Gastroesophageal sphincter (tissue), 4 donors: ENCODE results near the gene FBXO47. TPM values are rescaled to one million over a fixed set of nuclear protein-coding genes. Genes with fewer than 3 reads are reported as not detected.

Experiments used
- ATAC-seq: fragments of 150-250 bp; one replicate; pipeline ENCODE4 v1.9.1; 2016; ENCODE audit warnings: mild to moderate bottlenecking, moderate library complexity
- H3K27ac ChIP-seq, 4 donors: fragments of 200-600 bp; sonication (generic) in 3 of 4; 1 replicate in 3 of 4; 2 replicates in 1 of 4; pipeline ENCODE4 v1.5.1; 2016 to 2019
- H3K27me3 ChIP-seq: fragments of 200-600 bp; sonication (generic); one replicate; pipeline ENCODE4 v1.5.1; 2019
- H3K36me3 ChIP-seq, 2 donors: fragments of 200-600 bp; sonication (generic); one replicate each; pipeline ENCODE4 v1.5.1; 2019; ENCODE audit warnings: control low read depth in 1 of 2
- H3K4me1 ChIP-seq, 3 donors: fragments of 200-600 bp; sonication (generic); 1 replicate in 2 of 3; 2 replicates in 1 of 3; pipeline ENCODE4 v1.5.1; 2016 to 2019; ENCODE audit warnings: control low read depth in 2 of 3
- H3K4me3 ChIP-seq, 2 donors: fragments of 200-600 bp; sonication (generic); one replicate each; pipeline ENCODE4 v1.5.1; 2019; ENCODE audit warnings: mild to moderate bottlenecking in 1 of 2, moderate library complexity in 1 of 2
- H3K9me3 ChIP-seq, 3 donors: fragments of 200-600 bp; sonication (generic); one replicate each; pipeline ENCODE4 v1.5.1; 2017 to 2019; ENCODE audit warnings: control low read depth in 2 of 3
- CTCF ChIP-seq, 4 experiments: fragments of 200-600 bp in 2 of 4; fragments of 450-650 bp in 2 of 4; sonication (generic) in 1 of 4; IDR thresholded peaks; one replicate each; pipeline ENCODE4 v1.5.1; 2017 to 2019; ENCODE audit warnings: antibody characterized with exemption in 4 of 4, mild to moderate bottlenecking in 2 of 4, moderate library complexity in 2 of 4
- EP300 ChIP-seq: sonication (generic); formaldehyde crosslinking; IDR thresholded peaks from one replicate; pipeline ENCODE4 v1.6.1; 2017; ENCODE audit warnings: antibody characterized with exemption, mild to moderate bottlenecking
- POLR2A ChIP-seq, 2 donors: fragments of 450-650 bp; IDR thresholded peaks; one replicate each; pipeline ENCODE4 v1.6.1; 2017; ENCODE audit warnings: antibody characterized with exemption in 2 of 2, mild to moderate bottlenecking in 2 of 2, moderate library complexity in 1 of 2
- POLR2AphosphoS5 ChIP-seq: sonication (generic); formaldehyde crosslinking; IDR thresholded peaks from one replicate; pipeline ENCODE4 v1.6.1; 2017; ENCODE audit warnings: antibody characterized with exemption
- WGBS, 2 donors: methylation state at CpG; one replicate each; pipeline ENCODE4 v1.1.5; 2018; ENCODE audit warnings: low coverage in 1 of 2; 5-methylcytosine and 5-hydroxymethylcytosine counted together
- total RNA-seq, 4 donors: library from RNA; depleted of rRNA; stranded (reverse); fragments of >200 nt; gene quantifications; one replicate each; pipeline ENCODE4 v1.1.0, GENCODE V29; 2016

Gene FBXO47
- total RNA-seq = under 1 TPM in 1 of 4 donors, not detected in 3; 0.25 TPM

DNA sequence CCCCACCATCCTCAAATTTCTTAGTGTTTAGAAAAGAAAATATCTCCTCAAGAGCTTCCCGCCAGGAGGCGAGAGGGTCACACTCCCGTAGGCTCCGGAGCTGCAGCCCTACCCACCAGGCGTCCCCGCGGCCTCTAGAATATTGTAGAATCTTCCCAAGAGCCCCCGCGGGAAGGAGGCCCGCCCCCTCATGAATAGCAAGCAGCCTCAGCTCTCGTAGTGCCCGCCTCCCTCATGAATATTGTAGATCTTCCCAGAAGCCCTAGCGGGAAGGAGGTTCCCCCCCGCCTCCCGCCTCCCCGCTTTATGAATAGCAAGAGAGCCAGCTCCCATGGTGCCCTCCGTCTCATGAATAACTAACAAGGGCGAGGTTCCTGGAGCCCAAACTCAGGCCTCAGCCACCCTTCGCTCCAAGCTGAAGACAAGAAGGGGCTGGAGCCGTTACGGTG, at the start of gene FBXO47:
Gene FBXO47, minus strand, starts transcription at position 114 of the 449 bp plus-strand sequence. CDS start 4,378 bp downstream, outside the sequence.
- peak; percentile 96 for ATAC-seq
- no peaks in the 10 kb centered on the region for H3K36me3 ChIP-seq
- H3K4me3 ChIP-seq = peak within 1 kb of the TSS; percentile 9 to 42
- peak within 1 kb of the TSS; percentile 9 to 83 (median 76) for H3K27ac ChIP-seq
- peaks cover 0 to 11% (median 0%) of the 10 kb centered on the region in 3 donors for H3K4me1 ChIP-seq
- 26 to 34% methylated on average over 3 to 7 of the region's 21 CpGs for WGBS, 2 donors
- TF ChIP-seq CTCF (IDR thresholded peaks at IDR 0.05) (peak in 3 of 4 experiments; percentile 33 to 41 (median 38)), EP300 (no peak), POLR2AphosphoS5 (peak; percentile 24), POLR2A (IDR thresholded peaks at IDR 0.05) (peak in 1 of 2 donors; percentile 41)
- no peaks in the 10 kb centered on the region for H3K9me3 ChIP-seq
- no peaks in the 10 kb centered on the region for H3K27me3 ChIP-seq

GRCh38 chr17:39016193-39017153, 49.3 kb upstream of the FBXO47 start:
- 58 to 64% methylated on average over 2 to 6 of the region's 9 CpGs for WGBS, 2 donors
- Histone ChIP-seq H3K4me1 (peaks cover 0 to 14% (median 0%) of the 10 kb centered on the region in 3 donors), H3K9me3 (no peaks in the 10 kb centered on the region), H3K27ac (no peak overlapping the region), H3K27me3 (no peaks in the 10 kb centered on the region), H3K4me3 (no peak overlapping the region), H3K36me3 (no peaks in the 10 kb centered on the region)
- TF ChIP-seq POLR2A (IDR thresholded peaks at IDR 0.05) (no peak), CTCF (IDR thresholded peaks at IDR 0.05) (no peak), POLR2AphosphoS5 (no peak), EP300 (no peak)
- no peak for ATAC-seq

DNA sequence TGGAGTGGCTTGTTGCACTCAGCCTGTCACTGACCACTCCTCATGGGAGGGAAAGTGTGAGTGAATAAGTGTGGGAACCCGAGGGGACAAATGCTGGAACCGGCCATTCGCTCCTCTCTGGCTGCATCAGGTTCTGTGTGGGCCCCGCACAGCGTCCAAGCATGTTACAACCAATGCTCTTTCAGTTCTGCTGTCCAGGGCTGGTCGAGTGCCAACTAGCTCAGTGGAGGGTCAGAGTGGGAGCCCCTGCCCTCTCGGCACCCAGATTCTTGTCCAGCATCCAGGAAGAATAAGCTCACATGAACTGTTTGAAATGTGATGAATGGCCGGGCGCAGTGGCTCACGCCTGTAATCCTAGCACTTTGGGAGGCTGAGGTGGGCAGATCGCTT, 48.3 kb upstream of the FBXO47 start:
- 100% methylated on average over 3 of the region's 11 CpGs; no CpG with 5 or more reads in 1 of the 2 donors for WGBS, 2 donors

GRCh38 chr17:39014795-39015545, 47.8 kb upstream of the FBXO47 start:
- ATAC-seq = peak; percentile 22
- Histone ChIP-seq H3K27me3 (no peaks in the 10 kb centered on the region), H3K4me3 (no peak overlapping the region), H3K36me3 (no peaks in the 10 kb centered on the region), H3K4me1 (peaks cover 0 to 14% (median 0%) of the 10 kb centered on the region in 3 donors), H3K9me3 (no peaks in the 10 kb centered on the region), H3K27ac (peak overlapping the region in 1 of 4 donors; percentile 43)
- TF ChIP-seq EP300 (no peak), POLR2A (IDR thresholded peaks at IDR 0.05) (no peak), POLR2AphosphoS5 (no peak), CTCF (IDR thresholded peaks at IDR 0.05) (no peak)
- WGBS, 2 donors = 76 to 85% methylated on average over 2 to 5 of the region's 13 CpGs

More for the DNA sequence above, 48.3 kb upstream of the FBXO47 start:
- peaks cover 0 to 14% (median 0%) of the 10 kb centered on the region in 3 donors for H3K4me1 ChIP-seq
- no peaks in the 10 kb centered on the region for H3K27me3 ChIP-seq
- no peak overlapping the region for H3K27ac ChIP-seq
- H3K9me3 ChIP-seq = no peaks in the 10 kb centered on the region
- ATAC-seq = no peak
- TF ChIP-seq POLR2AphosphoS5 = no peak
- no peak for TF ChIP-seq POLR2A (IDR thresholded peaks at IDR 0.05)
- no peak for TF ChIP-seq CTCF (IDR thresholded peaks at IDR 0.05)
- no peak for TF ChIP-seq EP300
- H3K4me3 ChIP-seq = no peak overlapping the region
- H3K36me3 ChIP-seq = no peaks in the 10 kb centered on the region
